CD4-positive, alpha-beta T cell treated with Interleukin-4 for 4 hours (primary cell): ENCODE results near the gene LILRB5.
"Not testable (repeated sequence)": the region's sequence is repeated elsewhere in the genome, so short reads cannot be mapped to it uniquely, and the experiment has no call there.

Source experiments
- DNase-seq: peaks from one replicate; pipeline ENCODE4 v3.0.0-alpha.2; 2020

LILRB5 gene

GRCh38 chr19:54257116-54257480 is at the start of gene LILRB5:
Gene LILRB5, minus strand, starts transcription at chr19:54257273. Its CDS starts 80 bp downstream, at chr19:54257193.
- no peak for DNase-seq

DNA sequence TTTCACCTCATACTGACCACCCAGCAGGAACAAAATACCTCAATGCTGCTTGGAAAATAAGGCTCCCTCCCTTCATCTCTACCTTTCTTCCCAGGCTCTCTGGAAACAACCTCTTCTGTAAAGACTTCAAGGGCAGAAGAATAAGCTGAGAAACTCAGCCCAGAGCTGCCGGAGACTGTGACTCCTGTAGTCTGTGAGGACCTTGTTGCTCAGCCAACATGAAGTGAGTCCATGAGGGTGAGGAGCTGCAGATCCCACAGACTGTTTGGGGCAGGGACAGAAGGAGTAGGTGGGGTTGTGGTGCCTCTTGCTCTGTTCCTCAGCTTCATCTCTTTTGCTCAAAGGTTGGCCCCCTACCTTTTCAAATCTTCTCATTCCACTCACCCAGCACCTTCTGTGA is 48.1 kb upstream of the LILRB5 start:
- DNase-seq, result no peak

DNA sequence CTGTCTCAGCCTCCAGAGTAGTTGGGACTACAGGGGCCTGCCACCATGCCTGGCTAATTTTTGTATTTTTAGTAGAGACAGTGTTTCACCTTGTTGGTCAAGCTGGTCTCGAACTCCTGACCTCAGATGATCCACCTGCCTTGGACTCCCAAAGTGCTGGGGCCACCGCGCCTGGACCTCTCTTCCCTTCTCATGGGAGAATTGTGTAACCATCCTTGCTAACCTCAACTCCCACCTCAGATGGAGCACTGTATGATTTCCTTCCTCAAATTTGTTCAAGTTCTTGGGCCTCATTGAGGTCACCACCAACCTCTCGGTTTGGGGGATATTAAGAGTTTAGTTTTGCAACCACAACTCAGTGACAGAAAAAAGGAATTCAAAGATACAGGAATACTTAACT is 45.2 kb upstream of the LILRB5 start:
- DNase-seq, result no peak

DNA sequence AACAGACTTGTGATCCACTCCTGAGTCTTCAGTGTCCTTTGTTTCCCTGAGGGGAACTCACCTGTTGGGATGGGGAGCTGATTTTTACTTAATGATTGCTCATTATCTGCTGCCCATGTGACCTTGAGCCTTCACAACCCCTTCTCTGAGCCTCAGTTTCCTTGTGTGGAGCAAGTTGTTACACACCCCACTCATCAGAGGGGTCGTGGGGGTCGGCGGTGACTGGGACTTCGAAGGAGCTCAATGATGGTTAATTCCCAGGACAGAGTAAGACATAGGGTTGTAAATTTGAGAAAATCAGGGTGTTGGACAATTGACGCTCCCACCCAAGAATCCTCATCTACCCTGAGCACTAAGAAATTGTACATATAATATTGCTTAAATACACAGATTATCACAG is 42.4 kb upstream of the LILRB5 start:
- no peak for DNase-seq

- DNase-seq, result no peak
These were observed 42.0 kb upstream of the LILRB5 start for GRCh38 chr19:54299126-54299498.

GRCh38 chr19:54298357-54299125 is 41.5 kb upstream of the LILRB5 start:
- no peak for DNase-seq

DNA sequence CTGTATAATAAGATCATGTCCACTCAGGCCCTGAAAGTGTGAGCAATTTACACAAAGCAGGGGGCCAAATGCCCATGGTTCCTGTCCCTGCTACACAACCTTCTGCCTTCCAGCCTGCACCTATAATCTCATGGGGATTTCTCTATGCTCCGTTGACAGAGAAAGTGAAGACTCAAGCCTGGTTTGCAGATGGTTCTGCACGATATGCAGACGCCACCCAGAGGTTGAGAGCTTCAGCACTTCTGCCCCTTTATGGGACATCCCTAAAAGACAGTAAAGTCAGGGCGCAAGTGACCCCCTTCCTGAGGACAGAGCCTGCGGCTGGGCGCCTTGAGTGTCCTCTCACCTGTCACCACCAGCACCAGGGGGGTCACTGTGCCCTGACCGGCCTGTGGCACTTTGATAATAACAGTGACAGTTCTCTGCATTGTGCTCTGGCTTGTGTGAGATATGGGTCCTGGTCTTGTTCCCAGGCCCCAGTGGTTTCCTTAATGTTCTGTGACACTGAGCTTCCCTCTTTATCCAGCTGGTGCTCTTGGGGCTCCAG is 40.8 kb upstream of the LILRB5 start:
- DNase-seq, result no peak

DNA sequence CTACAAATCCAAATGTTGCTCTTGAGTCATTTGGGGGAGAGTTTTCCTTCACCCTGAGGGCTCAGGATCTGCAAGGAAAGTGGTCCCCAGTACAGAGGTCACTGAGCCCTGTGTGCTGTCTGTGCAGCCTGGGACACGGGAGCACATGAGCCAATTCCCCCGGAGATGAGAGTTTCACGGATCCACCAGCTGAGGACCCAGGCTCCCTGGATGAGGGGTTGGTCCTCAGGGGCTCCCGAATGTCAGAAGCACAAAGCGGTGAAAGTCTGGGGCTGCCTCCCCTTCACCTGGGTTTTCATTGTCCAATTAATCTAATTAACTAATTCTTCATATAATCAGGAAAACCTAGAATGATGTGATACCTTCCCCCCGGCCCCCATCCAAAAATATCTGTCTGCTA is 37.5 kb upstream of the LILRB5 start:
- DNase-seq, result no peak

- DNase-seq, result not testable (repeated sequence)
These were observed 32.1 kb upstream of the LILRB5 start for GRCh38 chr19:54289160-54289559.

DNA sequence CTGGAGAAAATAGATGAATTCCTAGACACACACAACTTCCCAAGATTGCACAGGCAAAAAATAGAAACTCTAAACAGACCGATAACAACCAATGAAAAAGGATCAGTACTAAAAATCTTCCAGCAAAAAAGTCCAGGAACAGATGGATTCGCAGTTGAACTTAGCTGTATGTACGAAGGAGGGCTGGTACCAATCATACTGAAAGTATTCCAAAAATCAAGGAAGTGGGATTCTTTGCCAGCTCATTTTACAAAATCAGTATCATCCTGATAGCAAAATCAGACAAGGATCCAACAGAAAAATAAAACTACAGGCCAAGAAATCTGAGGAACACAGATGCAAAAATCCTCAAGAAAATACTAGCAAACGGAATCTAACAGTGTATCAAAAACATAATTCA is 30.4 kb upstream of the LILRB5 start:
- DNase-seq, result no peak

GRCh38 chr19:54286283-54286682 is 29.2 kb upstream of the LILRB5 start:
- DNase-seq, result not testable (repeated sequence)

- not testable (repeated sequence) for DNase-seq
These were observed 28.5 kb upstream of the LILRB5 start for GRCh38 chr19:54285427-54286056.

DNA sequence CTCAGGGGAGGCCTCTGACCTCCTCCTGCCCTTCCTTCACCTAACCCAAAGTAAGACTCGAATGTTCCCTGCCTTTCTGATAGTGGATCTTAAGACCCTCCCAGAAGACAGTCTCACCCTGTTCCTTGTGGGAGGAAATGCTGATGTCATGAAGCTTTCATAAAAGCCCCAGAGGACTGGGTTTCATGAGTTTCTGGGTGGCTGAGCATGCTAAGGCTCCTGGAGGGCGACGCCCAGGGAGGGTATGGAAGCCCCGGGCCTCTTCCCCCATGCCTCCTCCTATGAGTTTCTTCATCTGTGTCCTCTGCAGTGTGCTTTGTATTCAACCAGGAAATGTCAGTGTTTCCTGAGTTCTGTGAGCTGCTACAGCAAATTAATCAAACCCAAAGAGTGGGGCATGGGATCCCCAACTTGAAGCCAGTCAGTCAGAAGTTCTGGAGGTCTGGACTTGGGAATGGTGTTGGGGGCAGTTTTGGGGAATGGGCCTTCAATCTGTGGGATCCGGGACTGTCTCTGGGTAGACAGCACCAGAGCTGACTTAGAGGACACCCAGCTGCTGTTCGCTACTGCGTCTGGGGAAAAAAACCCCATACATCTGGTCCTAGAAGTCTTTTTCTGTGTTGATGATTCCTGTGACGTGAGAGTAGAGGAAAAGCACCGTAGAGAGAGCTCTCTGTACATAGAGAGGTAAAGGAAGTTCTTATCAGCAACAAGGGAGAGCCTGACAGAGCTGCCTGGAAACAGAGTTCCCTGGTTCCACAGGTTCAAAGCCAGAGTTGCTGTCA is 25.8 kb upstream of the LILRB5 start:
- no peak for DNase-seq

GRCh38 chr19:54281729-54282075 is 24.6 kb upstream of the LILRB5 start:
- DNase-seq, result not testable (repeated sequence)

DNA sequence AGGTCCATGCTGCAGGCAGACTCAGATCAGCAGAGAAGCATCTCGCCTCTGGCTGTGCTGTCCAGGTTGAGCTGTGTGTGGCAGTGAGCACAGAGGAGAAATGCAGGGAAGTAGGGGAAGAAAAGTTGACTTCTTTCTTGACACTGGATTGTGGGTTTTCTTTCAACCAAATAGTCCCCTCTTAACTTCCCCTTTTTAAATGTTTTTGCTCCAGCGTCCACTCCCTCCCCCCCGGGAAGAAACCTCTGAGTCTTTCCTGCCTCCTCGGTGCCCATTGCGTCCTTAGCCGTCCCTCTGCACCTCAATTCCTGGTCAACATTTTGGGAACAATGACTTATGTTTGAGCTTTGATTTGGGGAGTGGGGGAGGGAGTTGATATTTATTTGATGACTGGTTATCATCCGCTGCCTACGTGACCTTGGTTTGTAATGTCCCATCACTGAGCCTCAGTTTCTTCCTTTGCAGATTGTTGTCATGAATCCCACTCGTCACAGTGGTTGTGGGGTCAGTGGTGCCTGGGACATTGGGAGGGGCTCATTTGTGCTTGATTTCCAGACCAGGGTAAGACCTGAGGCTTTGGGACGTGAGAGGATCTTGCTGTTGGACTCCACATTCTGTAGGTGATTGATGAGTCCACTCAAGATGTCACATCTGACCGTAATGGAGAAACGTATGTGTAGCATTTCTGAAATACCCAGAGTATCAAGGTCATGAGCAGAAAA is 24.1 kb upstream of the LILRB5 start, which contains the start of gene LILRB2:
Gene LILRB2 (minus strand): TSS at position 104 of the 722 bp plus-strand sequence. CDS start 614 bp downstream, outside the sequence.
- no peak for DNase-seq

- DNase-seq, result not testable (repeated sequence)
These were observed 23.4 kb upstream of the LILRB5 start for GRCh38 chr19:54280441-54280840.

DNA sequence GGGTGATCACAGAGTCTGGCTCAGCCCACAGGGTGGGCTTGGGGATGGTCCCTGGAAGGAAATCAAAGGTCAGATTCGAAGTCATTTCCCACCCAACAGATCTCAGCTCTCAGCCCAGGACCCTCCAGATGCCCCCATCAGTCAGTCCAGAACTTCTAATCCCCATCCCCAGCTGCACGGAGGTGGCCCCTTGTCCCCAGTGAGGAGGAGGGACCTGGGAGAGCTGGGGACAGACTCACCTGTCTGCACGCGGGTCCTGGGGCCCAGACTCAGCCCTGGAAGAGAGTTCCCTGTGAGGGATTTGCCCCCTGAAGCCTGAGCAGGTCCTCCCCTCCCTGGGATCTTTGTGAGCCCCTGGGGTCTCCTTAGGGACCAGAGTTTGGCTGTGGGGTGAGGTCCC is 23.0 kb upstream of the LILRB5 start:
- DNase-seq, result not testable (repeated sequence)

GRCh38 chr19:54279406-54279962 is 22.4 kb upstream of the LILRB5 start:
- DNase-seq, result no peak

DNA sequence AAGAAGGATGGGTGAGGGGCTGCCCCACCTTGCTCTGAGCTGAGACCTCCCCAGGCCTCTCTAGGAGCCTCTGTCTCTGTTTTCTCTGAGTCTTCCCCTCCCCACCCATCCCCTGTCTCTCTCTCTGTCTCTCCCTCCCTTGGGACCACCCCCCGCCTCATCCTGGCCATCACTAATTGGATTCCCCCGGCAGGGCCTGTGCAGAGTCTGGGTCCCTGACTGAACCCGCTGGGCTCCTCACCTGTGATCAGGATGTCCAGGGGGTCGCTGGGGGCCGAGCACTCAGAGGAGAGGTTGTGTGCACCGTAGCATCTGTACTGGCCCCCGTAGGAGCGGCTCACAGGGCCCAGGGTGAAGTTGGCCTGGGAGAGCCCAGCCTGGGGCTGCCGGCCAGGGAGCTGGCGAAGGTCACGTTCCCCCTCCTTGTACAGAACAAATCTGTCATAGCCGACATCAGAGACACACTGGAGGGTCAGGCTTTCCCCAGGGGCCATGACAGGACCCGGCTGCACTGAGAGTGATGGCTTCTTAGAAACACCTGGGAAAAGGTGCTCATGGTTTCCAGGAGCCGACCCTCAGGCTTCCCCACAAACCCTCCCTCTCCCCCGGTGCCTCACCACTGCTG is 21.6 kb upstream of the LILRB5 start:
- not testable (repeated sequence) for DNase-seq

- not testable (repeated sequence) for DNase-seq
These were observed 21.0 kb upstream of the LILRB5 start for GRCh38 chr19:54278056-54278455.

- DNase-seq, result not testable (repeated sequence)
These were observed 20.1 kb upstream of the LILRB5 start for GRCh38 chr19:54277111-54277615.

GRCh38 chr19:54275951-54276350 is 18.9 kb upstream of the LILRB5 start:
- DNase-seq, result no peak
